GM12878 (cell line): Measurements from ENCODE around the gene TIMP3. TPM values are rescaled to one million over a fixed set of nuclear protein-coding genes. Genes with fewer than 3 reads are reported as not detected.

Experiments used
- ATAC-seq: fragments of 200-7000 bp; cut with Tn5 transposase; 3 replicates; pipeline ENCODE4 v1.9.1; 2020; ENCODE audit warnings: mild to moderate bottlenecking, moderate library complexity
- BruUV-seq: library from RNA; stranded (reverse); fragments of 400-500 nt; replicated peaks from 2 replicates; lab custom pipeline; 2021; lab: Mats Ljungman, UMichigan
- CTCF ChIA-PET: fragments of 300-600 bp; sonication (Branson Sonifier 250); formaldehyde crosslinking; extraction: SDS; loops from one replicate; lab custom pipeline; 2021; ENCODE audit warnings: inconsistent platforms; lab: Yijun Ruan, JAX
- POLR2A ChIA-PET: fragments of 350-600 bp; formaldehyde crosslinking; extraction: SDS; loops from one replicate; lab custom pipeline; 2021; ENCODE audit warnings: inconsistent platforms; lab: Charles Lee
- RAD21 ChIA-PET: fragments of 300-600 bp; sonication (Branson Sonifier 250); formaldehyde crosslinking; loops from one replicate; lab custom pipeline; 2023; ENCODE audit warnings: antibody characterized with exemption; ENCODE audit not compliant: unreplicated experiment; lab: Charles Lee
- SMC1A ChIA-PET: fragments of 300-600 bp; sonication (Branson Sonifier 250); formaldehyde crosslinking; loops from one replicate; lab custom pipeline; 2023; ENCODE audit not compliant: unreplicated experiment, uncharacterized antibody; lab: Charles Lee
- DNase-seq: peaks from one replicate; pipeline ENCODE4 v3.0.0-alpha.2; 2011; ENCODE audit warnings: low read depth, low spot score
- FAIRE-seq: peaks from 3 replicates; lab custom pipeline; 2011; peaks lifted over from hg19 to GRCh38; lab: Jason Lieb, UNC
- H2AFZ ChIP-seq: 2 replicates; pipeline ENCODE4 v1.6.0; 2011; ENCODE audit warnings: low read depth, low read length, control low read depth; ENCODE audit not compliant: control insufficient read depth
- H3K27ac ChIP-seq: 2 replicates; pipeline ENCODE4 v1.5.1; 2011; ENCODE audit warnings: control low read depth; ENCODE audit not compliant: control insufficient read depth, insufficient read depth
- H3K27me3 ChIP-seq, 2 experiments: replicated peaks in 1 of 2; 2 replicates each; pipeline versions ENCODE4 v1.6.0 to v1.6.1; 2011; ENCODE audit warnings: low read length in 1 of 2; ENCODE audit not compliant: control insufficient read depth in 2 of 2, insufficient read depth in 2 of 2
- H3K36me3 ChIP-seq, 2 experiments: 2 replicates each; pipeline ENCODE4 v1.5.1; 2011; ENCODE audit warnings: low read length in 1 of 2; ENCODE audit not compliant: control insufficient read depth in 2 of 2, insufficient read depth in 2 of 2
- H3K4me1 ChIP-seq: 2 replicates; pipeline ENCODE4 v1.6.1; 2011; ENCODE audit warnings: mild to moderate bottlenecking, low read length, moderate library complexity, mixed read lengths; ENCODE audit not compliant: control insufficient read depth, insufficient read depth
- H3K4me2 ChIP-seq: 2 replicates; pipeline ENCODE4 v1.6.0; 2011; ENCODE audit warnings: control low read depth; ENCODE audit not compliant: control insufficient read depth, insufficient read depth
- H3K4me3 ChIP-seq: fragments of 200-600 bp; sonication (generic); 2 replicates; pipeline ENCODE4 v1.5.1; 2016
- H3K79me2 ChIP-seq: 2 replicates; pipeline ENCODE4 v1.6.0; 2011; ENCODE audit warnings: low read length; ENCODE audit not compliant: control insufficient read depth, insufficient read depth
- H3K9ac ChIP-seq: 2 replicates; pipeline ENCODE4 v1.8.0; 2011; ENCODE audit warnings: low read length, control low read depth, mixed read lengths; ENCODE audit not compliant: control insufficient read depth, insufficient read depth
- H3K9me3 ChIP-seq: replicated peaks from 3 replicates; pipeline ENCODE4 v1.5.1; 2011; ENCODE audit warnings: mild to moderate bottlenecking, low read length; ENCODE audit not compliant: control insufficient read depth, insufficient read depth
- H4K20me1 ChIP-seq: 2 replicates; pipeline ENCODE4 v1.6.0; 2011; ENCODE audit not compliant: control insufficient read depth, insufficient read depth
- CBFB ChIP-seq: IDR thresholded peaks from 2 replicates; pipeline ENCODE4 v1.6.1; 2016; ENCODE audit warnings: antibody characterized with exemption, low read depth
- MEF2A ChIP-seq: IDR thresholded peaks from 2 replicates; pipeline ENCODE4 v1.6.1; 2011; ENCODE audit warnings: low read depth, mild to moderate bottlenecking, low read length, moderate library complexity; ENCODE audit not compliant: insufficient read depth
- POLR2AphosphoS2 ChIP-seq: IDR thresholded peaks from 2 replicates; pipeline ENCODE4 v1.6.1; 2011; ENCODE audit warnings: low read depth, mild to moderate bottlenecking, low read length, improper control_type of control experiment, moderate library complexity
- RAD21 ChIP-seq: IDR thresholded peaks from 2 replicates; pipeline ENCODE4 v1.6.1; 2011; ENCODE audit warnings: mild to moderate bottlenecking, low read depth, low read length, moderate library complexity; ENCODE audit not compliant: insufficient read depth
- RBBP5 ChIP-seq: fragments of 200-600 bp; sonication (generic); conservative IDR thresholded peaks from 2 replicates; pipeline ENCODE4 v1.6.1; 2016
- SMAD5 ChIP-seq: IDR thresholded peaks from 2 replicates; pipeline ENCODE4 v1.6.1; 2016; ENCODE audit warnings: antibody characterized with exemption, low read depth
- SP1 ChIP-seq: IDR thresholded peaks from one replicate; pipeline ENCODE4 v1.6.1; 2011; ENCODE audit warnings: low read depth, low read length
- SREBF2 ChIP-seq: IDR thresholded peaks from 2 replicates; pipeline ENCODE4 v1.6.1; 2012; ENCODE audit warnings: mild to moderate bottlenecking, low read length
- SUPT20H ChIP-seq: IDR thresholded peaks from 2 replicates; pipeline ENCODE4 v1.6.1; 2011; ENCODE audit warnings: low read depth, mild to moderate bottlenecking, low read length, moderate library complexity, borderline replicate concordance; ENCODE audit not compliant: control insufficient read depth
- YBX1 ChIP-seq: fragments of 450-650 bp; IDR thresholded peaks from 2 replicates; pipeline ENCODE4 v1.6.1; 2016; ENCODE audit warnings: antibody characterized with exemption
- ZBED1 ChIP-seq: IDR thresholded peaks from 2 replicates; pipeline ENCODE4 v1.6.1; 2016; ENCODE audit warnings: borderline replicate concordance
- WGBS: methylation state at CpG from one replicate; pipeline ENCODE4 v1.1.6; 2016; ENCODE audit warnings: low lambda C conversion rate; ENCODE audit not compliant: insufficient replicate concordance, insufficient coverage; ENCODE audit errors: missing lambda C conversion rate; 5-methylcytosine and 5-hydroxymethylcytosine counted together
- in situ Hi-C: fragments of 300-500 bp; cut with MboI; formaldehyde crosslinking; loops from 9 replicates; pipeline ENCODE4 v1.14.3; 2018; ENCODE audit warnings: mixed read lengths
- intact Hi-C: fragments of 100-400 bp; cut with micrococcal nuclease; formaldehyde crosslinking; loops from one replicate; pipeline ENCODE4 v1.14.2; 2022; ENCODE audit not compliant: unreplicated experiment
- polyA plus RNA-seq, 11 experiments: library from polyadenylated mRNA; depleted of rRNA in 4 of 11; unstranded in 6 of 11; stranded (reverse) in 5 of 11; fragments of >200 nt; fragmentation: Nextera tagmentation in 4 of 11; fragmentation: Illumina TruSeq in 1 of 11; extraction: Ambion mirVana in 4 of 11; extraction: Trizol in 1 of 11; gene quantifications; 1 replicate in 1 of 11; 2 replicates in 10 of 11; pipeline versions ENCODE4 v1.2.1 to v1.2.3, GENCODE V29; 2011 to 2016; ENCODE audit warnings: inconsistent platforms in 2 of 11, missing spikeins in 2 of 11, low read depth in 1 of 11
- total RNA-seq, 4 experiments: library from RNA; depleted of rRNA in 3 of 4; stranded (reverse); fragments of >200 nt in 3 of 4; fragmentation: Illumina TruSeq in 1 of 4; extraction: Trizol in 1 of 4; gene quantifications; 2 replicates each; pipeline versions ENCODE4 v1.2.1 to v1.2.3, GENCODE V29; 2013 to 2021
- TF ChIP-seq, protein P1 (sequence below): fragments of 450-650 bp; IDR thresholded peaks from 2 replicates; pipeline ENCODE4 v1.6.1; 2017; ENCODE audit warnings: mild to moderate bottlenecking, moderate library complexity
- TF ChIP-seq, protein P2 (sequence below): fragments of 450-650 bp; IDR thresholded peaks from 2 replicates; pipeline ENCODE4 v1.6.1; 2017; ENCODE audit warnings: mild to moderate bottlenecking

Gene TIMP3
- total and polyA plus RNA-seq, 10 of the 15 experiments (the other 5 are each of a cell fraction or from before 2014, with no cell fraction given), result 0.01 to 0.74 (median 0.27) TPM; not detected in 5

DNA sequence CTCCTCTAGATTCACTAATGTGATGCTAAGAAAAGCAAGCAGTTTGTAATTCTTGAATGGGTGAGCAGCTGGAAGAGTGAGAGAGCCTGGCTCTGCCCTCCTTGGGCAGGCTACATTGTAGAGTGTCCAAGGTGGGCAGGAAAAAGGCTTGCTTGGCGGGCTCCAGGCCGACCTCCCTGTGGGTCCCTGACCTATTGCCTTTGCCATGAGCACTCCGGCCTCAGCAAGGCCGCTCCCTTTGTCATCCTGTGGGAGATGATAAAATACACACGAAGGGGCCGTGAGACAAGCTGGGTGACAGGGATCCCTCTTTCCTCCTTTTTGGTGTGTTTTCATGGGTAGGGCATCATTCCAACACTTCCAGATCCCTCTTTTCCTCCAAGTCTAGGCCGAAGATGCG is 41.8 kb downstream of the TIMP3 start (continued):
- TF ChIP-seq, protein P1, sequence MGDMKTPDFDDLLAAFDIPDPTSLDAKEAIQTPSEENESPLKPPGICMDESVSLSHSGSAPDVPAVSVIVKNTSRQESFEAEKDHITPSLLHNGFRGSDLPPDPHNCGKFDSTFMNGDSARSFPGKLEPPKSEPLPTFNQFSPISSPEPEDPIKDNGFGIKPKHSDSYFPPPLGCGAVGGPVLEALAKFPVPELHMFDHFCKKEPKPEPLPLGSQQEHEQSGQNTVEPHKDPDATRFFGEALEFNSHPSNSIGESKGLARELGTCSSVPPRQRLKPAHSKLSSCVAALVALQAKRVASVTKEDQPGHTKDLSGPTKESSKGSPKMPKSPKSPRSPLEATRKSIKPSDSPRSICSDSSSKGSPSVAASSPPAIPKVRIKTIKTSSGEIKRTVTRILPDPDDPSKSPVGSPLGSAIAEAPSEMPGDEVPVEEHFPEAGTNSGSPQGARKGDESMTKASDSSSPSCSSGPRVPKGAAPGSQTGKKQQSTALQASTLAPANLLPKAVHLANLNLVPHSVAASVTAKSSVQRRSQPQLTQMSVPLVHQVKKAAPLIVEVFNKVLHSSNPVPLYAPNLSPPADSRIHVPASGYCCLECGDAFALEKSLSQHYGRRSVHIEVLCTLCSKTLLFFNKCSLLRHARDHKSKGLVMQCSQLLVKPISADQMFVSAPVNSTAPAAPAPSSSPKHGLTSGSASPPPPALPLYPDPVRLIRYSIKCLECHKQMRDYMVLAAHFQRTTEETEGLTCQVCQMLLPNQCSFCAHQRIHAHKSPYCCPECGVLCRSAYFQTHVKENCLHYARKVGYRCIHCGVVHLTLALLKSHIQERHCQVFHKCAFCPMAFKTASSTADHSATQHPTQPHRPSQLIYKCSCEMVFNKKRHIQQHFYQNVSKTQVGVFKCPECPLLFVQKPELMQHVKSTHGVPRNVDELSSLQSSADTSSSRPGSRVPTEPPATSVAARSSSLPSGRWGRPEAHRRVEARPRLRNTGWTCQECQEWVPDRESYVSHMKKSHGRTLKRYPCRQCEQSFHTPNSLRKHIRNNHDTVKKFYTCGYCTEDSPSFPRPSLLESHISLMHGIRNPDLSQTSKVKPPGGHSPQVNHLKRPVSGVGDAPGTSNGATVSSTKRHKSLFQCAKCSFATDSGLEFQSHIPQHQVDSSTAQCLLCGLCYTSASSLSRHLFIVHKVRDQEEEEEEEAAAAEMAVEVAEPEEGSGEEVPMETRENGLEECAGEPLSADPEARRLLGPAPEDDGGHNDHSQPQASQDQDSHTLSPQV, result no peak

DNA sequence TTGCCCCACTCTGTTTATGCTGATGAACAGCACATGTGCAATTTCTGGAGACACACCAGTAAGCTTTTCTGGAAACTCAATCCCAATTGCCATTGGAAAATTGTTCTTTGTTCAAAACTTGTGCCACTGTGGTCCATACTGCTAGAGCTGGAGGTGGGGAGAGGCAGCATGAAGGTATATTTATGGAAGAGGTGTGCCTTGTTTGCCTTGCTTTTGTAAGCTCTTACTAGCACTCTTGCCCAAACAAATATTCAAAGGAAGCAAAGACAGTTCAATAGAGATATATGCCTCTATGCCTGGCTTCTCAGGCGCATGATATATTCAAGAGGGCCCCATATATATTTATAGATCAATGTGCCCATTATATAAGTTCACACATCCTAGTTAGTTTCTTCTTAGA is 42.7 kb downstream of the TIMP3 start:
- H3K9ac ChIP-seq, result no peak overlapping the region
- SMC1A ChIA-PET, result interaction anchor here (0.7 kb wide), 1 partner anchor 316 kb away, joined by 3 read pairs; no protein-coding TSS in a partner anchor
- DNase-seq (no peak), FAIRE-seq (no peak), ATAC-seq (no peak)
- H3K36me3 ChIP-seq, result no peaks in the 10 kb centered on the region
- in situ Hi-C loops (loop anchor here (5.0 kb wide), 1 partner anchor 52 kb away; no protein-coding TSS in a partner anchor), intact Hi-C loops (no loop called here)
- H4K20me1 ChIP-seq, result no peaks in the 10 kb centered on the region
- POLR2A ChIA-PET, result no interaction called here
- CTCF ChIA-PET, result no interaction called here
- RAD21 ChIA-PET, result no interaction called here
- H3K27me3 ChIP-seq, result peaks cover 3 to 4% of the 10 kb centered on the region in 2 experiments; a peak in 2 of 4 replicates
- H3K27ac ChIP-seq, result no peak overlapping the region
- H3K4me1 ChIP-seq, result no peaks in the 10 kb centered on the region
- no peaks in the 10 kb centered on the region for H3K9me3 ChIP-seq
- TF ChIP-seq ZBED1 (no peak), SMAD5 (no peak), YBX1 (no peak), CBFB (no peak), RBBP5 (no peak), MEF2A (no peak), SUPT20H (no peak), SP1 (no peak), RAD21 (no peak), SREBF2 (no peak), POLR2AphosphoS2 (no peak)
- TF ChIP-seq, protein P2, sequence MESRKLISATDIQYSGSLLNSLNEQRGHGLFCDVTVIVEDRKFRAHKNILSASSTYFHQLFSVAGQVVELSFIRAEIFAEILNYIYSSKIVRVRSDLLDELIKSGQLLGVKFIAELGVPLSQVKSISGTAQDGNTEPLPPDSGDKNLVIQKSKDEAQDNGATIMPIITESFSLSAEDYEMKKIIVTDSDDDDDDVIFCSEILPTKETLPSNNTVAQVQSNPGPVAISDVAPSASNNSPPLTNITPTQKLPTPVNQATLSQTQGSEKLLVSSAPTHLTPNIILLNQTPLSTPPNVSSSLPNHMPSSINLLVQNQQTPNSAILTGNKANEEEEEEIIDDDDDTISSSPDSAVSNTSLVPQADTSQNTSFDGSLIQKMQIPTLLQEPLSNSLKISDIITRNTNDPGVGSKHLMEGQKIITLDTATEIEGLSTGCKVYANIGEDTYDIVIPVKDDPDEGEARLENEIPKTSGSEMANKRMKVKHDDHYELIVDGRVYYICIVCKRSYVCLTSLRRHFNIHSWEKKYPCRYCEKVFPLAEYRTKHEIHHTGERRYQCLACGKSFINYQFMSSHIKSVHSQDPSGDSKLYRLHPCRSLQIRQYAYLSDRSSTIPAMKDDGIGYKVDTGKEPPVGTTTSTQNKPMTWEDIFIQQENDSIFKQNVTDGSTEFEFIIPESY, result no peak
- TF ChIP-seq, protein P1, result no peak
- no peak overlapping the region for H3K4me3 ChIP-seq
- WGBS, result 0% methylated on average over 1 of the region's 1 CpG
- no peak overlapping the region for H3K4me2 ChIP-seq
- H2AFZ ChIP-seq, result no peak overlapping the region
- no TSS peak for BruUV-seq
- H3K79me2 ChIP-seq, result no peaks in the 10 kb centered on the region
